Panc1 (cell line): ENCODE results near the gene HSPA4.

Experiments
- CTCF ChIP-seq: fragments of 450-650 bp; IDR thresholded peaks from 2 replicates; pipeline ENCODE4 v1.5.1; 2017; ENCODE audit warnings: mild to moderate bottlenecking
- SIN3A ChIP-seq: IDR thresholded peaks from 2 replicates; pipeline ENCODE4 v1.6.1; 2012; ENCODE audit warnings: low read depth, mild to moderate bottlenecking, low read length, moderate library complexity, borderline replicate concordance; ENCODE audit not compliant: insufficient read depth

GRCh38 chr5:133041910-133042309 lies 9.9 kb upstream of the HSPA4 start:
- TF ChIP-seq CTCF (no peak), SIN3A (no peak)
